OCI-LY1 (cell line): ENCODE results near the gene DYNC1H1.

Source experiments
- H2AFZ ChIP-seq: fragments of 200-600 bp; sonication (generic), shearing (Covaris generic); 2 replicates; pipeline ENCODE4 v1.6.0; 2014; ENCODE audit warnings: antibody characterized with exemption, mild to moderate bottlenecking, low read length
- H3F3A ChIP-seq: fragments of 200-600 bp; sonication (generic), shearing (Covaris generic); 2 replicates; pipeline ENCODE4 v1.6.0; 2014; ENCODE audit warnings: mild to moderate bottlenecking, antibody characterized with exemption, low read length, moderate library complexity; ENCODE audit not compliant: insufficient read depth
- H3K27ac ChIP-seq: fragments of 200-600 bp; sonication (generic); 2 replicates; pipeline ENCODE4 v1.5.1; 2014; ENCODE audit warnings: low read length, mixed run types, mild to moderate bottlenecking, low read depth; ENCODE audit not compliant: poor library complexity, severe bottlenecking
- H3K27me3 ChIP-seq: fragments of 200-600 bp; sonication (generic); 2 replicates; pipeline ENCODE4 v1.6.0; 2014; ENCODE audit warnings: antibody characterized with exemption, mild to moderate bottlenecking, low read length, moderate library complexity; ENCODE audit not compliant: insufficient read depth
- H3K36me3 ChIP-seq: fragments of 200-600 bp; sonication (generic); 2 replicates; pipeline ENCODE4 v1.6.1; 2014; ENCODE audit warnings: mild to moderate bottlenecking, antibody characterized with exemption, low read length, moderate library complexity, mixed read lengths; ENCODE audit not compliant: insufficient read depth
- H3K4me1 ChIP-seq: fragments of 200-600 bp; sonication (generic); 2 replicates; pipeline ENCODE4 v1.5.1; 2014; ENCODE audit warnings: mild to moderate bottlenecking, low read length, moderate library complexity; ENCODE audit not compliant: insufficient read depth, severe bottlenecking
- H3K4me2 ChIP-seq: fragments of 200-600 bp; sonication (generic), shearing (Covaris generic); 2 replicates; pipeline ENCODE4 v1.6.1; 2014; ENCODE audit warnings: low read length
- H3K4me3 ChIP-seq: fragments of 200-600 bp; sonication (generic); 2 replicates; pipeline ENCODE4 v1.5.1; 2014; ENCODE audit warnings: low read length, low read depth, mild to moderate bottlenecking, mixed read lengths; ENCODE audit not compliant: poor library complexity, severe bottlenecking
- H3K79me2 ChIP-seq: fragments of 200-600 bp; shearing (Covaris generic); 2 replicates; pipeline ENCODE4 v1.6.1; 2016; ENCODE audit warnings: mixed run types, low read length, mixed read lengths; ENCODE audit not compliant: insufficient read depth
- H3K9ac ChIP-seq: fragments of 200-600 bp; sonication (generic), shearing (Covaris generic); 2 replicates; pipeline ENCODE4 v1.6.1; 2014; ENCODE audit warnings: mild to moderate bottlenecking, low read length, mixed read lengths
- H3K9me2 ChIP-seq: fragments of 200-600 bp; sonication (generic), shearing (Covaris generic); 2 replicates; pipeline ENCODE4 v1.6.1; 2014; ENCODE audit warnings: low read depth, mild to moderate bottlenecking, low read length, mixed read lengths
- H3K9me3 ChIP-seq: fragments of 200-600 bp; shearing (Covaris generic); 2 replicates; pipeline ENCODE4 v1.6.1; 2014; ENCODE audit warnings: low read length, mixed read lengths
- H4K20me1 ChIP-seq: fragments of 200-600 bp; sonication (generic), shearing (Covaris generic); 2 replicates; pipeline ENCODE4 v1.6.0; 2016; ENCODE audit warnings: mild to moderate bottlenecking, low read length; ENCODE audit not compliant: insufficient read depth
- CTCF ChIP-seq: fragments of 200-600 bp; sonication (generic), shearing (Covaris generic); IDR thresholded peaks from 2 replicates; pipeline ENCODE4 v1.5.1; 2017; ENCODE audit warnings: mild to moderate bottlenecking, antibody characterized with exemption, low read length, moderate library complexity, mixed read lengths
- EZH2 ChIP-seq: fragments of 200-600 bp; sonication (generic), shearing (Covaris generic); IDR thresholded peaks from 2 replicates; pipeline ENCODE4 v1.8.0; 2017; ENCODE audit warnings: borderline replicate concordance, mixed run types, mild to moderate bottlenecking, antibody characterized with exemption, low read length, moderate library complexity, mixed read lengths

DYNC1H1 gene

GRCh38 chr14:101972126-101972866 lies 7.9 kb downstream of the DYNC1H1 start:
- H4K20me1 ChIP-seq: no peaks in the 10 kb centered on the region
- no peak overlapping the region for H2AFZ ChIP-seq
- H3K27ac ChIP-seq: no peak overlapping the region
- no peaks in the 10 kb centered on the region for H3F3A ChIP-seq
- no peak overlapping the region for H3K4me2 ChIP-seq
- no peak overlapping the region for H3K9ac ChIP-seq
- H3K79me2 ChIP-seq: peaks cover 63% of the 10 kb centered on the region
- H3K36me3 ChIP-seq: peaks cover 18% of the 10 kb centered on the region
- peaks cover 44% of the 10 kb centered on the region for H3K4me1 ChIP-seq
- H3K27me3 ChIP-seq: no peaks in the 10 kb centered on the region
- no peaks in the 10 kb centered on the region for H3K9me2 ChIP-seq
- no peak for TF ChIP-seq EZH2
- TF ChIP-seq CTCF: no peak
- no peak overlapping the region for H3K4me3 ChIP-seq
- no peaks in the 10 kb centered on the region for H3K9me3 ChIP-seq

GRCh38 chr14:101973356-101973755 lies 9.0 kb downstream of the DYNC1H1 start:
- peaks cover 52% of the 10 kb centered on the region for H3K79me2 ChIP-seq
- H3K9ac ChIP-seq: no peak overlapping the region
- H3F3A ChIP-seq: no peaks in the 10 kb centered on the region
- no peak for TF ChIP-seq CTCF
- H3K4me1 ChIP-seq: peaks cover 33% of the 10 kb centered on the region
- H3K9me2 ChIP-seq: no peaks in the 10 kb centered on the region
- H3K27me3 ChIP-seq: no peaks in the 10 kb centered on the region
- H3K4me2 ChIP-seq: no peak overlapping the region
- no peak overlapping the region for H3K27ac ChIP-seq
- H4K20me1 ChIP-seq: no peaks in the 10 kb centered on the region
- no peaks in the 10 kb centered on the region for H3K9me3 ChIP-seq
- H3K36me3 ChIP-seq: peaks cover 25% of the 10 kb centered on the region
- H3K4me3 ChIP-seq: no peak overlapping the region
- H2AFZ ChIP-seq: no peak overlapping the region

- no peak overlapping the region for H3K9ac ChIP-seq
- H3K4me2 ChIP-seq: no peak overlapping the region
- peaks cover 40% of the 10 kb centered on the region for H3K36me3 ChIP-seq
- no peak overlapping the region for H3K4me3 ChIP-seq
- H3K79me2 ChIP-seq: peaks cover 40% of the 10 kb centered on the region
- no peaks in the 10 kb centered on the region for H3K27me3 ChIP-seq
- H2AFZ ChIP-seq: no peak overlapping the region
- peaks cover 16% of the 10 kb centered on the region for H3K4me1 ChIP-seq
- H3K9me2 ChIP-seq: no peaks in the 10 kb centered on the region
- TF ChIP-seq EZH2 (no peak), CTCF (no peak)
- no peaks in the 10 kb centered on the region for H4K20me1 ChIP-seq
- no peak overlapping the region for H3K27ac ChIP-seq
- no peaks in the 10 kb centered on the region for H3K9me3 ChIP-seq
- no peaks in the 10 kb centered on the region for H3F3A ChIP-seq
Observed at GRCh38 chr14:101975231-101975630, 10.9 kb downstream of the DYNC1H1 start.
